HG03025 (cell line): ENCODE results near the gene ROBO4.

Source experiments
- ATAC-seq: cut with Tn5 transposase; IDR thresholded peaks from one replicate; pipeline ENCODE4 v1.9.1; 2021; ENCODE audit warnings: mild to moderate bottlenecking, moderate library complexity; ENCODE audit not compliant: unreplicated experiment, low FRiP score

ROBO4 gene

DNA sequence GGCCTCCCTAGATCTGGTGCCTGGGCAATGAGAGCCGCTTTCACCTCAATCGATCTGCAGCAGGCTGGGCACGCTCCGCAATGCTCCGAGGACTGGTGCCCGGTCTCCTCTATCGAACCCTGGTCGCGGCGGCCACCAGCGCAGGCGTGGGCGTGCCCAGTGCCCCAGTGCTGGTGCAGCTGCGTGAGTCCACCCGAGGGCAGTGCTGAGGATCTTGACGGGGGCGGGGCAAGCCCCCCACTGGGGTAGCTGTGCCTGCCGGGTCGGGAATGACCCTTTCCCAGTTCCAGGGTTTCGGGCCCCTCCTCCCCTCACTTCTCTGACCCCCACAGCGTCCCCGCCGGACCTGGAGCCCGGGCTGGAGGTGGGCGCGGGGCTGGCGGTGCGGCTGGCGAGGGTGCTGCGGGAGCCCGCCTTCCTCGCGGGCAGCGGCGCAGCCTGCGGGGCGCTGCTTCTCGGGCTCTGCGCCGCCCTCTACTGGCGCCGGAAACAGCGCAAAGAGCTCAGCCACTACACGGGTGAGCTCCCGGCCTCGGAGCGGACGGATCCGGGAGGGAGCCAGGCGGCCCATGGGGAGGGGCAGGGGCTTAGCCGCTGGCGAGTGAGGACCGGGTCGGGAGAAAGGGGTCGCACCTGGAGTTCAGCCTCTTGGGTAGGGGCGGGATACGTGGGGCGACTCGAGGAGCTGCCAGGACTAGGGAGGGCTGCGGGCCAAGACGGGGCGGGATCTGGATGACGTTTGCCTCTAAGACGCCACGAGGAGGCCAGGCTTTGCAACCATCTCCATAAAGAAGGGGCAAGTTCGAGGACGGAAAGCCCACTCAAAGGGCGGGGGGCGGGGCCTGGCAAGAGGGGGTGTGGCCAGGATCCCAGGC, 21.5 kb downstream of the ROBO4 start:
- ATAC-seq, result peak; percentile 85

DNA sequence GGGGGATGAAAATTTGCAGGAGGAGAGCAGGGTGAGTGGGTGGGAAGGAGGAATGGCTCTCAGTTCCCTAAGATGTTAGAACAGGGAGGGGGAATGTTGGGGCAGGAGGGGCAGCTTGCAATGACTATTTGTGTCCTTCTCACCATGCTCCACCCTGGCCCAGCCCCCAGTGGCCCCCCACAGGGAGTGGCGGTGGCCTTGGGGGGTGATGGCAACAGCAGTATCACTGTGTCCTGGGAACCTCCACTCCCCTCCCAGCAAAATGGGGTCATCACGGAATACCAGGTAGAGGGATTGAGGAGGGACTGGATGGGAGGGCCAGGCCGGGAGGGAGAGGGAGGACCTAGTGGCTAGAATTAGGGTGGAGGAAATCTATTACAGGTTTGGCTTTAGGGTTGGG, 22.3 kb downstream of the ROBO4 start:
- no peak for ATAC-seq

GRCh38 chr11:124874571-124875255, 23.0 kb downstream of the ROBO4 start:
- ATAC-seq, result no peak

DNA sequence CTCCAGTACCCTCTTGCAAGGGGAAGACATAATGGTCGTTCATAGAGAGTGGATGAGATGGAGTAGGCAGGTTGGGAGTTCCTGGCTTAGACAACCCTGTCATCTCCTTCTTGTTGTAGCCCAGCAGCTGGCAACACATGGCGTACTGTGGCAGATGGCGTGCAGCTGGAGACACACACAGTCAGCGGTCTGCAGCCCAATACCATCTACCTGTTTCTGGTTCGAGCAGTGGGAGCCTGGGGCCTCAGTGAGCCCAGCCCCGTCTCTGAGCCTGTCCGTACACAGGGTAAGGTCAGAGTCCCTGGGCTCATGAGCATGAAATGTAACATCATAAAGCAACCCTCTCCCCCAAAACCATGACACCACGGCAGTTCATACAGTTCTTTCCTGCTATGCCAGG, 23.7 kb downstream of the ROBO4 start:
- no peak for ATAC-seq

GRCh38 chr11:124872741-124873140, 24.9 kb downstream of the ROBO4 start:
- ATAC-seq, result no peak

- no peak for ATAC-seq
Measured at GRCh38 chr11:124872280-124872679, 25.4 kb downstream of the ROBO4 start.

DNA sequence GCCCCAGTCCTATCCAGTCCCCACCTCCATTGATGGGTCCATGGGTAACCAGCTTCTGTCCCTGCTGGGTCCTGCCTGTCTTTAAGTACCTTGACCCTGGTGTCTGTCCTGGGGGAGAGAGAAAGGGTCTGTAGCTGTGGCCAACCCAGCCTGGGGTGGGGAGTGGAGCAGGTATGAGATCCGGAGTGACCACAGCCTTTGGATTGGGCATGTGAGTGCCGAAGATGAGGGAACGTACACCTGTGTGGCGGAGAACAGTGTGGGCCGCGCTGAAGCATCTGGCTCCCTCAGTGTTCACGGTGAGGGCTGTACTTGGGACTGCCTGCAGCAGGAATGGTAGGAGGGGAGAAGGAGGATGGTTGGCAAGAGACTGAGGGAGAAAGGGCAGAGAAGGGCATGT, 27.2 kb downstream of the ROBO4 start:
- no peak for ATAC-seq

GRCh38 chr11:124869856-124870387, 27.7 kb downstream of the ROBO4 start:
- no peak for ATAC-seq

DNA sequence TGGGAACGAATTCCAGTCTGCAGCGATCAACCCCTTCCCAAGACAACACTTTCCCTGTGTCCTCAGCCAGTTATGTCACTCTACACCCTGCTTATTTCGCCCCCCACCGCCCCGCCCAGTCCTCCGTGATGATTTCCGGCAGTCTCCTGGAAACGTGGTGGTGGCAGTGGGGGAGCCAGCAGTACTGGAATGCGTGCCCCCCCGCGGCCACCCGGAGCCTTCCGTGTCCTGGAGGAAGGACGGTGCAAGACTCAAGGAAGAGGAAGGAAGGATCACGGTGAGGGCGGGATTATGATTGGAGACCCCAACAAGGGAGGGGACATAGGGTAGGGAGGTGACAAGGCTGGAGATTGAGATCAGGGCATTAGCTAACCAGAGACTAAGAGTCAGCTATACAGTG, 28.3 kb downstream of the ROBO4 start:
- ATAC-seq, result no peak

GRCh38 chr11:124868331-124869274, 29.1 kb downstream of the ROBO4 start:
- ATAC-seq, result no peak

GRCh38 chr11:124867700-124868099, 30.0 kb downstream of the ROBO4 start:
- ATAC-seq, result no peak

DNA sequence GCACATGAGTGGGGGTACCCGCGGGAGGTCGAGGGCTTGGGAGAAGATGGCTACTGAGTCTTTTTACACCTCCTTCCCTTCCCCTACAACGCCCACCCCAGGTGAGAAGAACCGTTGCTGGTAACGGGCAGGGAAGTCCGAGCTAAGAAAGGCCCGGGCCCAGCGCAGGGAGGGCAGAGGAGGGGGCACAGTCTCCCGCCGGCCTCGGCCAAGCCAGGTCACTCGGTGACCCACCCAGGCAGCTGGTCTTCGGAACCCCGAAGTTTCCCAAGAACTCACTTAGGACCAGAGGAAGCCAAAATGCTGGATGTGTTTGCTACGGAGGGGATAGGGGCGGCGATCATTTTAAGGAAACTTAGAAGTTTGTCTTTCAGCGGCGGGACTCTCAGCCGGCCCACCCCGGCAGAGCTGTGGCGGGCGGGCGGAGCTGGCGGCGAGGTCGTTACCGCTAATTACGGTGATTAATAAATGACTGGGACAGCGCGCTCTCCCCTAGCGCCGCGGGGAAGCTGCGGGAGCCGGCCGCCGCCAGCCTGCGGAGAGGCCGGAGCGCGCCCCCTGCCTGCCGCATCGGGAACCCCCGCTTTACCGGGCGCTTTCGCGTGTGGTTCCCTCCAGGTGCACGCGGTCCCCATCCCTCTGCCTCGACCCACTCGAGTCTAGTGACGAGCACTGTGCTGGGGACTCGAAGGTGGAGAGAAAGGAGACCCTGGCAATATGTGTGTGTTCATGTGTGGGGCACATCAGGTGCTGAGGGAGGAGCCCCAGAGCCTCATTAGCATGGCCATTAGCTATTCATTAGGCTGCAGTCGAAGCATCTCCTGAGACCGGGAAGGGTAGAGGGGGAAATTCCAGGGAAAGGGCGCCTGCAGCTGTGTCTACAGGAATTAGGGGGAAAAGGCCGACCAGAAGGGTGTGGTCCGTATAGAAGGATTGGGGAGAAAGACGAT, 31.5 kb downstream of the ROBO4 start:
- ATAC-seq, result no peak

DNA sequence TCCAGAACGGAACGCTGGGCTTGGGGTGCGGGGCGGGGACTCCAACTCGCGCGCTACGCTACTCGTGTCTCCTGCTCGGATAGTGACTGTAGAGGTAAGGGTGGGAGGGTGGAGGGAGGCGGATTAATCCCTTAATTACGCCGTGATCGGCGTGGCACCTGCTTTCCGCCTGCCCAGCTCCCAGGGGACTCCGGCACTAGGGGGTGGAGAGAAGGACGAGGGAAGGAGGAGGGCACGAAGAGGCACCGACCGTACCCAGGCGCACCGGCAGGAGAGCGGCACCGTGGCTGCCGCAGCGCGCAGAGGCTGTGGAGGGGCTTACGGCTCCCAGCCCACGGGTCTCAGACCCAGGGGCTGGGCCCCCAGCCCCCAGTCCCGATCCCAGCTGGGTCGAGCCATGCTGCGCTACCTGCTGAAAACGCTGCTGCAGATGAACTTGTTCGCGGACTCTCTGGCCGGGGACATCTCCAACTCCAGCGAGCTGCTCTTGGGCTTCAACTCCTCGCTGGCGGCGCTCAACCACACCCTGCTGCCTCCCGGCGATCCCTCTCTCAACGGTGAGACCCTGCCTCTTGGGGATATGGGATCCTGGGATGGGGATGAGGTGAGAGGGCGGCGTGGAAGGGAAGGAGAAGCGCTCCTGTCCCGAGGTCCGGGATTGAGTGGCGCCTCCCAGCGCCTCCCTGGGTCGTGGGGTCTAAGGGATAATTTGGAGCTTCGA, 32.3 kb downstream of the ROBO4 start, which contains the start of gene ROBO3:
ROBO3 (plus strand) TSS at position 252 of the 721 bp plus-strand sequence; CDS start at position 398, 146 bp downstream.
- no peak for ATAC-seq

GRCh38 chr11:124864892-124865180, 32.8 kb downstream of the ROBO4 start:
- no peak for ATAC-seq

- no peak for ATAC-seq
Measured at GRCh38 chr11:124864176-124864891, 33.3 kb downstream of the ROBO4 start.

- ATAC-seq, result no peak
Measured at GRCh38 chr11:124863826-124864165, 33.9 kb downstream of the ROBO4 start.

- ATAC-seq, result no peak
Measured at GRCh38 chr11:124863137-124863825, 34.4 kb downstream of the ROBO4 start.

GRCh38 chr11:124861670-124862069, 36.0 kb downstream of the ROBO4 start:
- ATAC-seq, result no peak
